Measurements from ENCODE around the gene YY2.
"Not testable (repeated sequence)": the region's sequence is repeated elsewhere in the genome, so short reads cannot be mapped to it uniquely, and the experiment has no call there.

Gene YY2

DNA sequence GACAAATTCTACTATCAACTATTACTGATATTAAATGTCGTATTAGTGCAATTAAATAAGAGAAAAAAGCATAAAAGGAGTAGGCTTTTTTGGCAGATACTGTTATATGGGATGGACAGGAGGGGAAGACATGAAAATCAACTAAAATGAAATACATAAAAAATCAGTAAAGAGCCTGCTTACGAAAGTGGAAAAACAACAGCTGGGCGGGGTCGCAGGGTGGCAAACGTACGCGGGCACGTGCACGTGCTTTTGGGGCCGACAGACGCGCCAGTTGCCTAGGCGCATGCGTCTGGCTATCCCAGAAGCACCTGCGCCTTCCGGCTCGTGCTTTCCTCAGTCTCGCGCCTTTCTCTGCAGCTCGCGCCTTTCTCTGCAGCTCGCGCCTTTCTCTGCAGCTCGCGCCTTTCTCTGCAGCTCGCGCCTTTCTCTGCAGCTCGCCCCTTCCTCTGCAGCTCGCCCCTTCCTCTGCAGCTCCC is at the start of gene YY2:
Gene YY2 (plus strand): TSS at position 51 of the 479 bp plus-strand sequence. CDS start 498 bp downstream, outside the sequence.
- no peak for DNase-seq (ENCODE audit: low read depth)

DNA sequence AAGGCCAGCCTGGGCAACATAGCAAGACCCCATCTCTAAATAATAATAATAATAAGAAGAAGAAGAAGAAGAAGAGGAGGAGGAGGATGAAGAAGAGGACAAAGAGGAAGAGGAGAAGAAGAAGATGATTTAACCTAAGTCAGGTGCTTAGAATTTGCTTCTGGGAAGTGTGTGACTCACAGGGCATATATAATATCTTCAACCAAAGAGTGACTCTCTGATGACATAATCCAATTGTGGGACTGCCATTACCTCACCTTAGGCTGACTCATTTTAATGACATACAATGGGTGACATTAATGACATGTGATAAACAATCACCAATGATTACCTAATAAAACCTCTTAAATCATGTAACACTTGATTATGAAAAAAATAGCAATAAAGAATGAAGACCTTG is 49.1 kb upstream of the YY2 start:
- DNase-seq (ENCODE audit: low read depth): no peak

DNA sequence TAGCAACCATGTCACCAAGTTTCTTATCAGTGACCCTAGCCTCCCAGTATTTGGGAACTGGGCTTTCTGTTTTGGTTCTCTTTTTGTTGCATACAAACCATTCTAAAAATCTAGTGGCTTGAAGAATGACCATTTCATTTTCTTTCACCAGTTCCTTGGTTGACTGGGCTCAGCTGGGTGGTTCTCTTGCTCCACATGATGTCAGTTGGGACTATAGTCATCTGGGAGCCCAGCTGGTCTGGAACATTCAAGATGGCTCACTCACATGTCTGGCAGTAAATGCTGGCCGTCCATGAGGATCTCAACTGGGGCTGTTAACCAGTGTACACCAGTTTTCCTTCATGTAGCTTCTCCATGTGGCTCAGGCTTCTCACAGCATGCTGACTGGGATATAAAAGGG is 44.0 kb upstream of the YY2 start:
- no peak for DNase-seq (ENCODE audit: low read depth)

DNA sequence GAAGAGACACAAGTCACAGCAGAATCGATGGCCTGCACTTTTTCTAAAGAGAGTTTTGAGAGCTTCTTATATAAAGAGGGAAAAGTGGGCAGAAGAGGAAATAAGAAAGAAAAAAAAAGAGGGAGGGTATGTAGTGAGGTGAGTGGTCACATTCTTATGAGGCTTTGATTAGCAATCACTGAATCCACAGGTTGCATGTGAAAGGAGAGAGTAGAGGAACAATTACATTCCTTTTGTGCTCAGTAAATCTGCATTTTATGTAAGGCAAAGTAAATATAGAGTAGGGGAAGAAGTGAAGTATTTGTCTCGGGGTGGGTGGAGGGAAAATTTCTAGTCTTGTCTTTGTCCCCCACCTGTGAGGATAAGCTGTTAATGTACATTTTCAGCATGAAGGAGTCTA is 43.2 kb upstream of the YY2 start:
- no peak for DNase-seq (ENCODE audit: low read depth)

DNA sequence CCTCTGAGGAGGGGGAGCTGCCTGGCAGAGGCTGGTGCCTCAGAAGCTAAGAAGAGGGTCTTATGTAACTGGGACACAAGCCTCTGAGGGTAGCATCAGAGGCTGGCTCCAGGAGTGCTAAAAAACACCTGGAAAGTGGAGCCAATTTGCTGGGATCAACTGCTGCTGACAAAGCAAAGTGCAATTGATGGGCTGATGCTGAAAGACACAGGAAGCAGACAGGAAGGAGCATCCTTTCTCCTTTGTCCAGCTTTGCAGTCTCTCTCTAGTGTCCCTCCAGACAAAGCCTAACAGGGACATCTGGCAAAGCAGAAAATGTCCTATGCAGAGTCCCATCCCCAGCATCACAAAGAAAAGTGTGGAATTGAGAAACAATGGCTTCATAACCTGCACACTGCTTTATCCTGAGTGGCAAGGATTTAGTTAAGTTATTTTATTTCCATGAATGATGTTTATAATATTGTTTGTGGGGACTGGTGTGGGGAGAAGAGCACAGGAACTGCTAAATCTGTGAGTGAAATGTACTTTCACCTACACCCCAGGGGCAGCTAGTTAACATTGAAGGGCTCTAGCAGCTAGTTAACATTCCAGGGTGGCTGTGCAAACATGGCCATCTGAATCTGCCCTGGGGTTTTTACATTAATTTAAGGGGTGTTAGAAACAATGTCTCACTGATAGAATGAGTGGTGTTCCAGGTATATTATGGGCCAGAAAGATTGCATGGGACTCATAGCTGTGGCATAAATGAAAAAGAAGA is 42.0 kb upstream of the YY2 start:
- DNase-seq (ENCODE audit: low read depth): no peak

DNA sequence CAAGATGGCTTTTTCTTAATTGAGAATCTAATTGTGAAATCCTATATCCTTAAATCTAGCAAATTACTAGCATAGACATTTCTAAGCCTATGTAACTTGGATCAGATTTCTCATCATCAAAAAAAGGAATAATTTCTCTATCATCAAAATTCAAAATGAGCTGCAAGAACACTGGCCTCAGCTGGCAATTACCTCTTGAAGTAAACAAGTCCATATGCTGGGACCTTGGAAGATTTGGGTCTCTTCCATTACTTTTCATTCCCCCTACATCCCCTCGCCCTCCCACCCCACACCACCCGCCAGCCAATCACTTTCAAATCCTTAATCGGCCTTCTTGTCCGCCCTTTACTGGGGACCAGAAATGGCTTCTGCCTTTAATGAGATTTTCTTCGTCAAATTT is 39.7 kb upstream of the YY2 start:
- no peak for DNase-seq (ENCODE audit: low read depth)

DNA sequence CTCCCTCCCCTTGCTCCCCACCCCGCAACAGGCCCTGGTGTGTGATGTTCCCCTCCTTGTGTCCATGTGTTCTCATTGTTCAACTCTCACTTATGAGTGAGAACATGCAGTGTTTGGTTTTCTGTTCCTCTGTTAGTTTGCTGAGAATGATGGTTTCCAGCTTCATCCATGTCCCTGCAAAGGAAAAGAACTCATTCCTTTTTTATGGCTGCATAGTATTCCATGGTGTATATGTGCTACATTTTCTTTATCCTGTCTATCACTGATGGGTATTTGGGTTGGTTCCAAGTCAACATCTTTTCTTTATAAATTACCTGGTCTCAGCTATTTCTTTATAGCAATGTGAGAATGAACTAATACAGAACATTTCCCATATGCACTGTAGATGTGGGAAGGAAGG is 35.6 kb upstream of the YY2 start:
- not testable (repeated sequence) for DNase-seq (ENCODE audit: low read depth)

DNA sequence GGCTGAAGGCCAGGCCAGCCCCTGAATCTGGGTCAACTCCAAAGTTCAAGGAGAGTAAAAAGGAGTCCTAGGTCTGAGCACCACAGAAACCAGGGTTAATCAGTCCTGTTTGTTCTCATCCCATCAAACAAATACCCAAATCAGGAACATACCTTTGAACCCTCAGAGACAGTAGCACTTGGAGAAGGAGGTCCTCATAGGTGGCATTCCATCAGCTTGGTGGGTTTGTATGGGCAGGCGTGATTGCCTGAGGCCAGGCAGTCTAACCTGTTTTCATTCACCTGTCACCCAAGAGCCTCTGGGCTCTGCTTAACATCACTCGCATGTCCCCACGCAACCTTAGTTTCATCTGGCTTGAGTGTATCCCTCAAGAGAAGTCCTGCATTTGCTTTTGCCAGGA is 33.9 kb upstream of the YY2 start:
- no peak for DNase-seq (ENCODE audit: low read depth)

DNA sequence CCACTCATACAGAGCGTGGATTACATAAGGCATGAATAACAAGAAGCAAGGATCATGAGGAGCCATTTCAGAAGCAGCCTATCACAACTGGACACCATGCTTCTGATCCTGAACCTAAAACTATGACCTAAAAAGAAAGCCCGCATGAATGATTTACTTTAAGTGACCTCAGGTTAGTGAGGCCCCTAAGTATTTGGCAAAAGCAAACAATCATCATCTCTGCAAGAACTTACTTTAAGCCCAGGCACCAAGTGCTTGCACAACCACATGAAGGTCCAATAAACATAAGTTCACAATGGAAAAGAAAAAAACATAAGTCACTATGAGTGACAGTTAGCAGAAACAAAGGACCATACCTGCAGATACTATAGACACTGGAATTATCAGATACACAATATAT is 24.3 kb upstream of the YY2 start:
- no peak for DNase-seq (ENCODE audit: low read depth)

DNA sequence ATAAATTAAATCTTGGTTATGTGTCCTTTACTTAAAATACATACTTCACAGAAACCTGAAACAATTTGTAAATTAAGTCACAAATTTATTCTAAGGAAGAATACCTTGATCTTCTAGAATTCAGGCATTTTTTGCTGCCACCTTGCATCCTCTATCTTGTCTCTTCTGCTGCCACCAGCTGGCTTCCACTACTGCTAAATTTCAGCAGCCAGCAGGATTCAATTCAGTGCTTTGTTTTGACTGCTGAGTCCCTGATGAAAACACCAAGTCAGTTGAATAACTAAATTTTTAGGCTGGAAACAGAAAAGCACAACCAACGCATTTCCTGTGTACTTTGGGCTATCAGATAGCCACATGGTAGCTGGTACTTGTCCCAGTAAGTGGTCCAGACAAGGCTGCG is 18.7 kb upstream of the YY2 start:
- no peak for DNase-seq (ENCODE audit: low read depth)

DNA sequence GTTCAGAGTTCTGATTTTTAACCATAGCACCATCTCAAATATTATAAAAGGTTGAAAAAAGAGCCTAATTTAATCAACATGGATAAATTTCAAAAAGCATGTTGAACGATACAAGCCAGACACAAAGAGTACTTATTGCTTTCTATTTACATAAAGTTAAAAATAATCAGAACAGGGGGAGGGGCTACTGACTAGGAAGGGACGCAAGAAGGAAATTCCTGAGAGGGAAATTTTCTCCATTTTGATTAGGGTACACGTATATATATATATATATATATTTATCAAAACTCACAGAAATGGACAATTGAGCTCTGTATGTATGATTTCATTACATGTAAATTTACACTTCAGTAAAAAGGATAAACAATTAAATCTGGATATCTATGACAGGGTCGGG is 16.9 kb upstream of the YY2 start:
- DNase-seq (ENCODE audit: low read depth): no peak

DNA sequence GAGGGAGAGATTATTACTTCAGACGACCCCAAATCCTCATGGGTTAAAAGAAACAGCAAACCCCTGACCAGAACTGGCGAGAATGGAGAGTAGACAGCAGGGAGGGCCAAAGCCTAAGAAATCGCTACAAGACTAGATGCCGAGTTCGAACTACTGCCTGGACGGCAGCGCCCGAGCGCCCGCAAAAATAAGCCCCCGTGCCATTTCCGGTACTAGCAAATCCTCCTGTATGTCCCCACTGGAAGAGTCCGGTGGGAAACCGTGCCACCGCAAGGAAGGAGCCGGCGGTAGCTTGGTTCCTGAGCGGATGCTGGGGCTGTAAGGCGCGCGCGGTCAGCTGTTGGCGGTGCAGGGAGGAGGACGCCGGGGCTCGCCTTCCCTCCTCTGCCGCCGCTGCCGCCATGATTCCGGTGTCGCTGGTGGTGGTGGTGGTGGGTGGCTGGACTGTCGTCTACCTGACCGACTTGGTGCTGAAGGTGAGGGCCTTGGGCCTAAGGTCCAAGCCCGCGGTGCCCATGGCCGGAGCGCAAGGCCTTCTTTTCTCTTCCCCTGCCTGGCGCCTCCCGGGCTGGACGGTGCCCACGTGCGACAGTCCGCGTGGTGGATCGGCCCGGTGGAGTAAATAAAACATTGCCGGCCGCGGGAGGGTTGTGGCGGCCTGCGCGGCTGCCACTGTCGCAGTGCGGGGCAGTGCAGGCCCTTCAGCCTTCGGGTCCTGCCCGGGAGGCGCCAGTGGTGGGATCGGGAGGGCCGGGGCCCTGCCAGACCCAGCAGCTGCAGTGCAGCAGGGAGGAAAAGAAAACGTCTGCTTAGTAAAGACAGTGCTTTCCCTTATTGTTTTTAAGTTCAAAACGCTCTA is 16.2 kb upstream of the YY2 start, which contains the start of gene MBTPS2:
Gene MBTPS2 (plus strand): TSS at position 284 of the 859 bp plus-strand sequence. CDS start 118 bp downstream, at position 402.
- DNase-seq (ENCODE audit: low read depth): peak; percentile 37

DNA sequence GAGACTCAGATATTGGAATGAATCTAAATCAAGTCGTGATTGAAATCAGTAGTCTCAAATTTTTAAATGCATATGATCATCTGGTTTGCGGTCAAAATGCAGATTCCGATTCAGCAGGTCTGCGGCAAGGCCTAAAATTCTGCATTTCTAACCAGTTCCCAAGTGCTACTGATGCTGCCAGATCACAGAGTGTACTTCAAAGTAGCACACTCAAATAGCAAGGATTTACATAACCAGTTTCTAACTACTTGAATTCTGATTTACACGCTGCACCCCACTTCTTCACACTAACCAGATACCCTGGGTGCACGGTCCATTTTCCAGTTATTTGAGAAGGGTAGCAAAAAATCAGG is 15.6 kb upstream of the YY2 start:
- no peak for DNase-seq (ENCODE audit: low read depth)

DNA sequence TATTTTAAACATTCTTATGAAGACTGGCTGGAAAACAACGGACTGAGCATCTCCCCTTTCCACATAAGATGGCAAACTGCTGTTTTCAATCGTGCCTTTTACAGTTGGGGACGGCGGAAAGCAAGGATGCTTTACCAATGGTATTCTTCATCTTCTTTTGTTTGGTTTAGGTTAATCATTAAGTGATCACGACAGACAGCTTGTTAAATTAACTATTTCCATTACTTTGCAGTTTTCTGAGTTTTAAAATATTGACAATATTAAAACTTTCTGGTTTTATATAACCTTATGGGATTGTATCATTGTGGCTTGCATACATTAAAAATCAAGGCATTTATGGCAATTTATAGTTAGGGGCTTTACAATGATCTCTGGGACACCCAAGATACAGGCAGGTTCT is 12.6 kb upstream of the YY2 start:
- DNase-seq (ENCODE audit: low read depth): no peak

DNA sequence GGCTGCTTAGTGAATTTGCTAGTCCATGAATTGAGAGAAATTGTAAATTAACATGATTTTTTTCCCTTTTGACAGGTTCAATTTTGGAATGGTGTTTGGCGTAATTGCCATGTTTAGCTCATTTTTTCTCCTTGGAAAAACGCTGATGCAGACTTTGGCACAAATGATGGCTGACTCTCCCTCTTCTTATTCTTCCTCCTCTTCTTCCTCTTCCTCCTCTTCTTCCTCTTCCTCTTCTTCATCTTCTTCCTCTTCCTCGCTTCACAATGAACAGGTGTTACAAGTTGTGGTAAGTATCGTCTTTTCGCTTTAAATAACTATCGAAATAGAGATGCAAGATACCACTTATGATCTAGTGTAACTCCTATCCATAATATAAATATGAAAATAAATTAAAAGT is 10.7 kb upstream of the YY2 start:
- no peak for DNase-seq (ENCODE audit: low read depth)

DNA sequence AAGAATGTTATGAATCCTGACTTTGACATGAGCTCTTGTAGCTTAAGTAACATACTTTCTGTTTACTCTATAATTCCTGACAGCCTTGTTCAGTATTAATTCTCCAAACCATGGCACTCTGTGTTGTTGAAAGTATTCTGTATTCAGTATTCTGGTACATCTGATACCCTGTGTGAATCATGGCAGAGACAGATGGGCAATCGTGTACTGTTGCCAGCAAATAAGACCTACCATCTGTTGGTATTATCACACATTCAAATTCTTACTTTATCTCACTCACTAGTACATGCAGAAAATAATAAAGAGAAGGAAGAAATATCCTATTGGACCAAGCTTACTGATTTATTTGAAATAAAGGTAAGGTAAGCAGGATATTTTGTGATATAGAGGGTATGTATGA is 8.4 kb upstream of the YY2 start:
- no peak for DNase-seq (ENCODE audit: low read depth)

DNA sequence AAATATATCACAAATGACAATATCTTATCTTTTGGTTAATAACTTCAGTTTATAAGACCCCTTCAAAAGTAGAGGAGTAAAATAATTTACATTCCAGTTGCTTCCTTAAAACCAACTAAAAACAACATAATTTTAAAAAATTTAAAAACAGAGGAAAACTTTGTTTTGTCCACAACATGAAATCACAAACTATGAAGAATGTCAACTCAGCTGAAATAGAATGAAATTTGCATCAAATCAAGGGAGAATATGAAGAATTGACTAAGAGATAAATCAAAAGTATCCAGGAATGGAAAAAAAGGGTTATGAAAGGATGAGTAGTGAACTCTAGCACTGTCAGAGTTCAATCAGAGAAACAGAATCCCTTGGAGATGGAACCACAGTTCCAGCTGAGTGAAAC is 2.2 kb upstream of the YY2 start:
- no peak for DNase-seq (ENCODE audit: low read depth)

DNA sequence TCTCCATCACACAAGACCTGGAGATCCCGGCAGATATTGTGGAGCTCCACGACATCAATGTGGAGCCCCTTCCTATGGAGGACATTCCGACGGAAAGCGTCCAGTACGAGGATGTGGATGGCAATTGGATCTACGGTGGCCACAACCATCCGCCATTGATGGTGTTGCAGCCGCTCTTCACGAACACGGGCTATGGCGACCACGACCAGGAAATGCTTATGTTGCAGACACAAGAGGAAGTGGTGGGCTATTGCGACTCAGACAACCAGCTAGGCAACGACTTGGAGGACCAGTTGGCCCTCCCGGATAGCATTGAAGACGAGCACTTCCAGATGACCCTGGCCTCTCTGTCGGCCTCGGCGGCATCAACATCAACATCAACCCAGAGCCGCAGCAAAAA is 717 bp downstream of the YY2 start:
- DNase-seq (ENCODE audit: low read depth): no peak

DNA sequence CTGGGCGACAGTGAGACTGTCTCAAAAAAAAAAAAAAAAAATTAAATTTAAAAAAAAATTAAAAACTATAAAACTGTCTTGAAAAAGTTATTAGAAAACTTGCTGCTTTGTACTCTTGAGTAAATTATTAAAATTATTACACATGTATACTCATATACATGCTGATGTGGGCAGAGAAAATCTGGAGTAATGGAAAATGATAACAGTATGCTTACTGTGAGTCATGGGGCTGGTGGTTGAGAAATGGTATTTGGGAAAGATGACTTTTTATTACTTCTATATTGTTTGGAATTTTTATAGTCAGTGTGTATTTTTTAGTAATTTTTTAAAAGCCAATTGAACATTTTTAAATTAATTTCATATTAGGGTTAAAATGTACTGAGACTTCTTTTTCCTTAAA is 7.5 kb downstream of the YY2 start:
- DNase-seq (ENCODE audit: low read depth): no peak

DNA sequence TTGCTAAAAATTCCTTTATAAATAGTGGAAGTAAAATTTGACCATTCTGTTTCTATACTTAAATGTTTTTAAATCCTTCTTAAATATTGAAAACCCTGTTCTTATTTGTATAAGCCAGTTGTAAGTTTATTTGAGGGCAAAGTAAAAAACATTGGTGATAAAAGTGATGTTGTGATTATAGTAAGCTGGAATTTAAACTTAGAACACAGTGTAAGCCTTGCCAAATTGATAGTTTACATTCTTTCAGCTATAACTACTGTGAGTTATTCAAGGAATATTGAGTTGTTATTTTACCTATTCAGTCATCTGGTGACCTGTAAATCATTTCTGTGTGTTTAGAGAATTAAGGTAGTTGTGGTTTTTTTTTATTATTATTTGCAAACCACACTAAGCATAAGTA is 9.6 kb downstream of the YY2 start:
- DNase-seq (ENCODE audit: low read depth): peak; percentile 4

DNA sequence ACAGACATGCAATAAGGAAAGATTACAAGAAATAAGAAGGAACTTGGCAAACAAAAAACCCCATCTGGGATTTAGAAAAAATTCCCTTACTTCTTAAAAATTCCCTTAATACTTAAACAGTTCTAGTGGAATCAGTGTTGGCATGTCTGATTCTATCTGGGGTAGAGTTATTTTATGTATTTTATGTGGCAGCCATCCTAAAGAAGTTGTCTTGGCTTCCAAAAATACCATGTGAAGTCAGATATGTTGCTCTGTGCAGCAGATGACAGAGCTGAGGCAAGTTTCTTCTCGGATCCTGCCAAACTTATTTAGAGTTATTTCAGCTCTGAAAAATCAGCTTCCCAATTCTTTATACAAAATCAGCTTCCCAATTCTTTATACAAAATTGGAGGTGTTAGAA is 14.7 kb downstream of the YY2 start:
- no peak for DNase-seq (ENCODE audit: low read depth)

DNA sequence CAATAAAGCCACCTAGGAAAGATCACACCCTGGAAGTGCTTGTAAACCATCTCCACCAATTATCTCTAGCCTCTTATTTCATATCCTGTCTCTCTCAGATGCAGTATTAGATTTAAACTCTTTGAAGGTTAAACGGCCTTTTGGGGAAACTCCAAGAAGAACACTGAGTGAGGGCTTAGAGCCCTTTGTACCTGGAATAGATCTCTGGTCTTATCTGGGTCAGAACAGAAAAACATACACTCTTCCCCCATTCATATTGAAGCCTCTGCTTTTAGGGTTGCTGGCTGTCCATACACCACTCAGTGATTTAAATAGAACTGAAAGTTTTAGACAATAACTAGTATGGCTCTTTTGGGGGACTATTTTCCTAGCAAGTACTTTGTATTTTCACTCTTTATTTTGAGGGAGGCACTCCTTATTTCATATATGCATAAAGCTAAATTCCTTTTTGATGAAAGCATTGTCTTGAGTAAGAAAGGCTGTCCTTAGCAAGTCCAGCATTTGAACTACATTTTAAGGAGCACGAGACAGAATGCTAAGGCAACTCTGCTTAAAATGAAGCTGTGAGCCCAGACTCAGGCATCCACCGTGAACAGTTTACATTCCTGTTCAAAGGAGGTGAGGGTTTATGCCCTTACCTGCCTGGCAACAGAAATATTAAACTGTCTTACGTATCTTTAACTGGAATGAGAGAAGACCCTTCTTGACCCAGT is 17.4 kb downstream of the YY2 start:
- no peak for DNase-seq (ENCODE audit: low read depth)

DNA sequence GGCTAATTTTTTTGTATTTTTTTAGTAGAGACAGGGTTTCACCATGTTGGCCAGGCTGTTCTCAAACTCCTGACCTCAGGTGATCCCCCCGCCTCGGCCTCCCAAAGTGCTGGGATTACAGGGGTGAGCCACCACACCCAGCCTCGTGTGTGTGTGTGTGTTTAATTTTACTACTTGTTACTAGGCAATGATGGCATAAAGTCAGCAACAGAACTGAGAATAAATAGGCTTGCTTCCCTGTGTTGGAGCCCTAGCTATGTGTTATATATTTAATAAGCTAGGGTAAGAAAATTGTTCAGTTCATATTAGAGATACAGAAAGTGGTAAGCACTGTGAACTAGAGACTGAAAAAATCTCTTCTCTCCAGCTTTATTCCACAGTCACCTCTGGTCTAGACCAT is 18.4 kb downstream of the YY2 start:
- not testable (repeated sequence) for DNase-seq (ENCODE audit: low read depth)
